ENCODE results near the gene BTBD16.

GRCh38 chr10:122245136-122245535 is 26.0 kb upstream of the BTBD16 start:
- no peak for TF ChIP-seq HDGF (IDR thresholded peaks at IDR 0.05; ENCODE audit: borderline replicate concordance)
- TF ChIP-seq ARNT (IDR thresholded peaks at IDR 0.05) = no peak
- TF ChIP-seq ELF4 (IDR thresholded peaks at IDR 0.05) = no peak
- no peak for TF ChIP-seq SP1 (IDR thresholded peaks at IDR 0.05)
- no peak for TF ChIP-seq LEF1 (IDR thresholded peaks at IDR 0.05; ENCODE audit: borderline replicate concordance)
- TF ChIP-seq FOXM1 (IDR thresholded peaks at IDR 0.05; ENCODE audit: borderline replicate concordance) = no peak
- TF ChIP-seq SUZ12 (IDR thresholded peaks at IDR 0.05) = no peak
- TF ChIP-seq L3MBTL2 (conservative IDR thresholded peaks at IDR 0.05) = no peak
- no peak for TF ChIP-seq NFRKB (IDR thresholded peaks at IDR 0.05)

Measured in HEK293T (cell line).